T-cell (primary cell): ENCODE results near the gene CACNB4. TPM values are rescaled to one million over a fixed set of nuclear protein-coding genes. Genes with fewer than 3 reads are reported as not detected.

ENCODE experiments used
- ATAC-seq, 4 experiments: fragments of 200-7000 bp in 3 of 4; fragments of 150-1000 bp in 1 of 4; cut with Tn5 transposase; replicated peaks in 1 of 4; 1 replicate in 3 of 4; 2 replicates in 1 of 4; pipeline ENCODE4 v1.10.0; 2021; ENCODE audit warnings: moderate library complexity in 3 of 4, mild to moderate bottlenecking in 2 of 4, moderate number of reproducible peaks in 1 of 4
- CTCF ChIA-PET, 2 donors: fragments of 300-600 bp; sonication (Branson Sonifier 250); formaldehyde crosslinking; loops; one replicate each; lab custom pipeline; 2022; ENCODE audit warnings: antibody characterized with exemption in 2 of 2; lab: Charles Lee
- POLR2A ChIA-PET, 2 donors: fragments of 300-600 bp; sonication (Branson Sonifier 250); formaldehyde crosslinking; loops; one replicate each; lab custom pipeline; 2022; ENCODE audit warnings: antibody characterized with exemption in 2 of 2; lab: Charles Lee
- DNase-seq, 35 experiments: peaks; one replicate each; pipeline versions ENCODE4 v3.0.0 to v3.0.0-alpha.2; 2013 to 2023
- H3K27ac ChIP-seq: one replicate; pipeline ENCODE4 v1.5.1; 2013; ENCODE audit warnings: low read length
- H3K27me3 ChIP-seq, 2 experiments: replicated peaks in 1 of 2; 1 replicate in 1 of 2; 2 replicates in 1 of 2; pipeline versions ENCODE4 v1.6.1 to v1.7.0; 2013; ENCODE audit warnings: low read length in 1 of 2, mixed read lengths in 1 of 2; ENCODE audit not compliant: control insufficient read depth in 2 of 2, insufficient read depth in 2 of 2; ENCODE audit errors: extremely low read depth in 1 of 2
- H3K36me3 ChIP-seq, 2 donors: 1 replicate in 1 of 2; 2 replicates in 1 of 2; pipeline versions ENCODE4 v1.6.1 to v1.7.0; 2013; ENCODE audit warnings: low read length in 1 of 2; ENCODE audit not compliant: control insufficient read depth in 2 of 2, insufficient read depth in 1 of 2; ENCODE audit errors: extremely low read depth in 1 of 2
- H3K4me1 ChIP-seq, 2 experiments: 1 replicate in 1 of 2; 2 replicates in 1 of 2; pipeline versions ENCODE4 v1.6.1 to v1.7.0; 2013; ENCODE audit warnings: low read length in 2 of 2, mixed read lengths in 1 of 2; ENCODE audit not compliant: insufficient read depth in 2 of 2, control insufficient read depth in 1 of 2; ENCODE audit errors: extremely low read depth in 1 of 2
- H3K4me3 ChIP-seq, 2 donors: 1 replicate in 1 of 2; 2 replicates in 1 of 2; pipeline versions ENCODE4 v1.5.1 to v1.7.0; 2013; ENCODE audit warnings: mild to moderate bottlenecking in 2 of 2, low read length in 1 of 2, moderate library complexity in 1 of 2; ENCODE audit not compliant: control insufficient read depth in 1 of 2; ENCODE audit errors: extremely low read depth in 1 of 2
- H3K9me3 ChIP-seq: 2 replicates; pipeline ENCODE4 v1.7.0; 2013
- H3K27ac Mint-ChIP-seq, 2 donors: one replicate each; pipeline ENCODE4 v1.8.0; 2020 to 2021; ENCODE audit warnings: mild to moderate bottlenecking in 2 of 2, mixed read lengths in 2 of 2
- H3K27me3 Mint-ChIP-seq, 2 donors: one replicate each; pipeline ENCODE4 v1.8.0; 2021 to 2022; ENCODE audit warnings: mixed read lengths in 2 of 2
- H3K36me3 Mint-ChIP-seq: one replicate; pipeline ENCODE4 v1.8.0; 2021; ENCODE audit warnings: mixed read lengths
- H3K4me1 Mint-ChIP-seq, 3 donors: one replicate each; pipeline ENCODE4 v1.8.0; 2020 to 2022; ENCODE audit warnings: mixed read lengths in 3 of 3, mild to moderate bottlenecking in 1 of 3
- H3K4me3 Mint-ChIP-seq, 3 donors: one replicate each; pipeline ENCODE4 v1.8.0; 2020 to 2022; ENCODE audit warnings: mild to moderate bottlenecking in 3 of 3, mixed read lengths in 3 of 3, moderate library complexity in 3 of 3
- H3K9me3 Mint-ChIP-seq, 3 donors: one replicate each; pipeline ENCODE4 v1.8.0; 2020 to 2022; ENCODE audit warnings: mixed read lengths in 3 of 3
- WGBS: methylation state at CpG from one replicate; pipeline ENCODE4 v1.1.5; 2013; ENCODE audit warnings: missing lambda C conversion rate; ENCODE audit not compliant: insufficient coverage; 5-methylcytosine and 5-hydroxymethylcytosine counted together
- total RNA-seq, 35 experiments: library from RNA in 6 of 35; stranded (reverse) in 6 of 35; fragments of 120-200 nt in 1 of 35; gene quantifications; one replicate each; pipeline versions ENCODE4 v1.2.1 to v1.2.4 and lab custom pipeline; 2013 to 2026

Gene CACNB4
- total RNA-seq, 5 donors from 2014 or later (not counting 1 experiment from before 2014, with no cell fraction given) = 0.16 to 1.2 (median 0.47) TPM

DNA sequence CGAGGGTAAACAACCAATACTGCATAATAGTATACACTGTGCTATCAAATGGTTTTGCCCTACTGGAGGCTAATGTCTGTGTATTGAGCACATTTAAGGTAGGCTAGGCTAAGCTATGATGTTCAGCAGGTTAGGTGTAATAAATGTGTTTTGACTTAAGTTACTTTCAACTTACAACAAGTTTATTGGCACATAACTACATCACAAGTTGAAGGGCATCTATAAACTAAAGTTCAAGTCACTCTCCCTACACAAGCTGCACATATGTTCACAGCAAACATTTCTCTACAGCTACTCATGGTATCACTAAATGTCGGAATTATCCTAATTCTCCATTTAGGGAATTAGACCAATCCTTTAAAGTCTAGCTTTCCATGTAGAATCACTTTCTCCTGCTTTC is 282.0 kb downstream of the CACNB4 start:
- ATAC-seq (no peak), DNase-seq (no peak)
- Histone ChIP-seq H3K36me3 (peaks cover 0 to 30% of the 10 kb centered on the region in 2 donors), H3K27ac (no peak overlapping the region), H3K4me3 (no peak overlapping the region), H3K4me1 (peaks cover 0 to 2% of the 10 kb centered on the region in 2 experiments), H3K9me3 (no peaks in the 10 kb centered on the region), H3K27me3 (no peaks in the 10 kb centered on the region)
- Mint-ChIP-seq H3K27me3 (no peaks in the 10 kb centered on the region), H3K4me1 (peaks cover 38 to 39% (median 39%) of the 10 kb centered on the region in 3 donors), H3K36me3 (peaks cover 38% of the 10 kb centered on the region), H3K9me3 (no peaks in the 10 kb centered on the region), H3K27ac (no peak overlapping the region), H3K4me3 (no peak overlapping the region)
- ChIA-PET POLR2A (no interaction called here), CTCF (interaction anchor here in 1 of 2 donors (1.0 kb wide), 1 partner anchor 80 kb away, joined by 3 read pairs; no protein-coding TSS in a partner anchor)
- WGBS = 100% methylated on average over 1 of the region's 2 CpGs

DNA sequence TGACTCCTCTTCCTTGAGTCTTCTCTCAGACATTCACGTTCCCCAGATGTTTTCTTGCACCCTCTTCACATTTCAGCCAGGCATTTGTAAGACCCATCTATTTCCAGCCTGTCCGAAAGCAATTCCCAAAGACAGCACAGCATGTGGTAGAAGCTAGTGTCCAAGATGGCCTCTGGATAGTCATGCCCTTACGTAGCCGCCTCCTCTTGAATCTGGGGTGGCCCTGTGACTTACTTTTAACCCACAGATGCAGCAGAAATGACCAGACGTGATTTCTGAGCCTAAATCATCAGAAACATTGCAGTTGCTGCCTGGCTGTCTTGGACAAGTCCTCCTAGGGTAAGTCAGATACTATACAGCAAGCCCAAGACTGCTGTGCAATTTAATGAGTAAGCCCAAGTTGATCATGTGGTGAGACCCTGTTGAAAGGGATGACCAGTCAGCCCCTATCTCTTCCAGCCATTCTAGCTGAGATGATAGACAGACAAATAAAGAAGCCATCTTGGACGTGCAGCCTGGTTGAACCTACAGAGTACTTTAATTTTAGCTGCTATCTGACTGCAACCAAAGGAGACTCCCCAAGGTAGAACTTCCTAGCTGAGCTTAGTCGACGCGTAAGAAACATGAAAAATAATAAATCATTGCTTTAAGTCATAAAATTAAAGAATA is 282.9 kb downstream of the CACNB4 start:
- Mint-ChIP-seq H3K27me3 (no peaks in the 10 kb centered on the region), H3K27ac (no peak overlapping the region), H3K9me3 (no peaks in the 10 kb centered on the region)

DNA sequence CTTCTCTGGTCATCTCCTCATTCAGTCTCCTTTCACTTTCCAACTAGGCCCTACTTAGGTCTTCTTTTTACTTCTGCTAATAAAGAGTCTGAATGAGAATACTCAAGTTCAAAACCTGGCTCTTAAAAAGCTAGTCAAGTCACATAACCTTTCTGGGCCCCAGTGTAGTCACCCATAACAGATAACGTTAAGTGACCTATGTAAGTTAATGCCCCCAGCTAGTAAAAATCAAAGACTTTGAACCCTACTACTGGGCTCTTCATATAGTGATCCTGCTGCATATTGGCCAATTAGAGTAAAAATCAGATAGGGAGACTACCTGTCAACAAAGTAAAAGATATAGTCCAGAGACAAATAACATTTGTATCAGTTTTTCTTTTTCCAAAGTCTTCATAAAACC is 288.4 kb downstream of the CACNB4 start:
- Histone ChIP-seq H3K27ac (no peak overlapping the region), H3K4me3 (no peak overlapping the region), H3K36me3 (peaks cover 0 to 47% of the 10 kb centered on the region in 2 donors), H3K4me1 (peaks cover 2 to 5% of the 10 kb centered on the region in 2 experiments), H3K27me3 (no peaks in the 10 kb centered on the region), H3K9me3 (no peaks in the 10 kb centered on the region)
- no peaks in the 10 kb centered on the region for H3K27me3 Mint-ChIP-seq
- peaks cover 0 to 15% (median 14%) of the 10 kb centered on the region in 3 donors for H3K4me1 Mint-ChIP-seq
- DNase-seq = no peak
- WGBS = no CpG with 5 or more reads among the region's 1 CpG
- ChIA-PET POLR2A (no interaction called here), CTCF (interaction anchor here in 1 of 2 donors (1.2 kb wide), 1 partner anchor 10 kb away, joined by 4 read pairs; no protein-coding TSS in a partner anchor)
- H3K9me3 Mint-ChIP-seq = no peaks in the 10 kb centered on the region
- ATAC-seq = no peak
- H3K4me3 Mint-ChIP-seq = no peak overlapping the region
- H3K27ac Mint-ChIP-seq = peak overlapping the region; percentile 9 to 36
- H3K36me3 Mint-ChIP-seq = peaks cover 42% of the 10 kb centered on the region

More for the DNA sequence above, 282.9 kb downstream of the CACNB4 start:
- WGBS = 96% methylated on average over 6 of the region's 9 CpGs
- Histone ChIP-seq H3K4me3 (no peak overlapping the region), H3K4me1 (no peaks in the 10 kb centered on the region), H3K27me3 (no peaks in the 10 kb centered on the region), H3K27ac (no peak overlapping the region), H3K9me3 (no peaks in the 10 kb centered on the region), H3K36me3 (peaks cover 0 to 37% of the 10 kb centered on the region in 2 donors)
- ChIA-PET POLR2A (no interaction called here), CTCF (interaction anchor here in 1 of 2 donors (1.0 kb wide), 1 partner anchor 79 kb away, joined by 3 read pairs; no protein-coding TSS in a partner anchor)
- ATAC-seq (no peak), DNase-seq (no peak)
- Mint-ChIP-seq H3K36me3 (peaks cover 42% of the 10 kb centered on the region), H3K4me3 (no peak overlapping the region), H3K4me1 (peaks cover 33 to 34% (median 33%) of the 10 kb centered on the region in 3 donors)

DNA sequence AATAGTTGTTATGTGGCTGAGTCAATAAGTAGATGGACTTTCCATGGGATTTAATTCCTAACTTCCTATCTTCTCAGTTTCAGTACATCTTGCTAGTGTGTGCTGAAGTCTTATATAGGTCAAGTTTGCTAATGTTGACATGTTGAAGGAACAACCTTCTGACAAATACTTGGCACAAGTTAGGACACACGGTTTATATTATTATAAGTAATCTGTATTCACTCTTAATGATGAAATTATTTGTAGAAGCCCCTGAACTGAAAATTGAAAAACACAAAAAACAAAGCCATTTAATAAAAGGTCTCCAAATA is 289.8 kb downstream of the CACNB4 start:
- no peak for DNase-seq
- Mint-ChIP-seq H3K27ac (peak overlapping the region in 1 of 2 donors; percentile 48), H3K27me3 (no peaks in the 10 kb centered on the region), H3K9me3 (no peaks in the 10 kb centered on the region), H3K36me3 (peaks cover 37% of the 10 kb centered on the region), H3K4me1 (peaks cover 0 to 11% (median 10%) of the 10 kb centered on the region in 3 donors), H3K4me3 (no peak overlapping the region)
- Histone ChIP-seq H3K9me3 (no peaks in the 10 kb centered on the region), H3K36me3 (peaks cover 0 to 46% of the 10 kb centered on the region in 2 donors), H3K4me3 (no peak overlapping the region), H3K27ac (no peak overlapping the region), H3K27me3 (no peaks in the 10 kb centered on the region), H3K4me1 (peaks cover 2 to 5% of the 10 kb centered on the region in 2 experiments)
- ChIA-PET POLR2A (no interaction called here), CTCF (interaction anchor here in 1 of 2 donors (1.4 kb wide), 1 partner anchor 198 kb away, joined by 3 read pairs; no protein-coding TSS in a partner anchor)
- ATAC-seq = no peak
- WGBS = no CpG with 5 or more reads among the region's 1 CpG

DNA sequence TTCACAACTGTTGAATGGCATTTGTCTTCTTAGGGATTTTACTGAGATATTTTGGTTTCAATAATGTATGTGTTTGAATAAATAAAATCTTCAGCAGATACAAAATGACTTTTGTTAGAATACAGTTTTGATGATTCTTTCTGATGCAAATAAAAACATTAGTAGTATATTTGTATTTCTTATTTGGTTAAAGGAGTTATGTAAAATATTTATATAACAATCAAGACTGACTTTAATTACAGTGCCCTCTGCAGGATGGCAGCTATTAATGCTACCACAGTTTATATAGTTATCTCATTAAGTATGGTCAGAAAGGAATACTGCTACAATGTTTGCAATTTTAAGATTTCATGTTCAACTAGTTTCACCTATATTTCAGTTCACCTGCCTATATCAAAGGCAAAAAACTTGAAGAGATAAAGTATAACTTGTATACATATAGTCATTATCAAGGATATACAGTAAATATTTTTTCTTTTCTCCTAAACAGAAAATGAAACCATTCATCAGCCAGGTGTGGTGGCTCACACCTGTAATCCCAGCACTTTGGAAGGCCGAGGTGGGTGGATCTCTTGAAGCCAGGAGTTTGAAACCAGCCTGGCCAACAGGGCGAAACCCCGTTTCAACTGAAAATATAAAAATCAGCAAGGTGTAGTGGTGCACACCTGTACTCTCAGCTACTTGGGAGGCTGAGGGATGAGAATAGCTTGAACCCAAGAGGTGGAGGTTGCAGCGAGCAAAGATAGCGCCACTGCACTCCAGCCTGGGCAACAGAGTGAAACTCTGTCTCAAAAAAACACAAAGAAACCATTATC is 290.4 kb downstream of the CACNB4 start:
- Mint-ChIP-seq H3K27me3 (no peaks in the 10 kb centered on the region), H3K36me3 (peaks cover 34% of the 10 kb centered on the region), H3K4me3 (no peak overlapping the region), H3K27ac (peak overlapping the region; percentile 10 to 48), H3K4me1 (peaks cover 0 to 11% (median 10%) of the 10 kb centered on the region in 3 donors), H3K9me3 (no peaks in the 10 kb centered on the region)
- Histone ChIP-seq H3K4me3 (no peak overlapping the region), H3K27me3 (no peaks in the 10 kb centered on the region), H3K27ac (no peak overlapping the region), H3K36me3 (peaks cover 0 to 43% of the 10 kb centered on the region in 2 donors), H3K9me3 (no peaks in the 10 kb centered on the region), H3K4me1 (peaks cover 2 to 5% of the 10 kb centered on the region in 2 experiments)
- DNase-seq (peak in 3 of 35 experiments; percentile 15 to 58 (median 19)), ATAC-seq (peak in 3 of 4 experiments; percentile 37 to 72 (median 66))
- CTCF ChIA-PET = interaction anchor here (0.5 to 1.4 kb wide), 7 partner anchors 11 to 204 kb away, joined by 3 to 5 read pairs (median 3); partner anchors contain the start of gene ARL5A (in 1 of the 2)
- POLR2A ChIA-PET = no interaction called here
- WGBS = no CpG with 5 or more reads among the region's 5 CpGs

DNA sequence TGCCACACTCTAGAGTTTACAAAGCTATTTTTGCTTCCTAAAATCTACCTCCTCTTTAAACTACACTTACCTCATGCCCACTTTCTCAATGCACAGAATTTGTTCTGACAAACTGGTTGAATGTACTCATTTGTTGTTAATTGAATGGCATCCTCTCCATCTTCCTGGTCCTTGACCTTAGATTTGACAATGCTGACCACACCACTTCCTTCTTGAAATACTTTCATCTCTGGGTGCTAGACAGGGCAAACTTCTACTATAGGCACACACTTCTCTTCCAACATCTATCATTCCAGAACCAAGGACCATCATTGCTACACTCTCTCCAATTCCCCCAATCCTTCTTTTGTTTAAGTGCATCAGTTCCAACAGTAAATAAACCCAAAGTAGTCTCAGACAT is 292.9 kb downstream of the CACNB4 start:
- no peaks in the 10 kb centered on the region for H3K9me3 ChIP-seq
- ATAC-seq (no peak), DNase-seq (no peak)
- no peaks in the 10 kb centered on the region for H3K27me3 ChIP-seq
- no peak overlapping the region for H3K27ac Mint-ChIP-seq
- no peak overlapping the region for H3K27ac ChIP-seq
- H3K4me1 Mint-ChIP-seq = peaks cover 0 to 11% (median 10%) of the 10 kb centered on the region in 3 donors
- no peaks in the 10 kb centered on the region for H3K9me3 Mint-ChIP-seq
- no peak overlapping the region for H3K4me3 ChIP-seq
- ChIA-PET POLR2A (no interaction called here), CTCF (interaction anchor here in 1 of 2 donors (0.9 kb wide), 1 partner anchor 23 kb away, joined by 6 read pairs; no protein-coding TSS in a partner anchor)
- H3K36me3 Mint-ChIP-seq = peaks cover 29% of the 10 kb centered on the region
- H3K36me3 ChIP-seq = peaks cover 0 to 33% of the 10 kb centered on the region in 2 donors
- no peaks in the 10 kb centered on the region for H3K27me3 Mint-ChIP-seq
- H3K4me3 Mint-ChIP-seq = no peak overlapping the region
- H3K4me1 ChIP-seq = peaks cover 2 to 5% of the 10 kb centered on the region in 2 experiments
